Astrocyte (in vitro differentiated cells and primary cell): Measurements from ENCODE around the gene INO80E. TPM values are rescaled to one million over a fixed set of nuclear protein-coding genes. Genes with fewer than 3 reads are reported as not detected.
"Not testable (repeated sequence)": the region's sequence is repeated elsewhere in the genome, so short reads cannot be mapped to it uniquely, and the experiment has no call there.

Experiments
- DNase-seq: peaks from one replicate; pipeline ENCODE4 v3.0.0-alpha.2; 2010; ENCODE audit warnings: low read depth
- FAIRE-seq: peaks from 2 replicates; lab custom pipeline; 2011; peaks lifted over from hg19 to GRCh38; lab: Jason Lieb, UNC
- H2AFZ ChIP-seq: 2 replicates; pipeline ENCODE4 v1.6.0; 2012; ENCODE audit warnings: low read depth, low read length, inconsistent platforms
- H3K27ac ChIP-seq: 2 replicates; pipeline ENCODE4 v1.5.1; 2011; ENCODE audit warnings: low read depth, low read length, inconsistent platforms
- H3K27me3 ChIP-seq: 2 replicates; pipeline ENCODE4 v1.6.0; 2011; ENCODE audit warnings: low read length, inconsistent platforms; ENCODE audit not compliant: insufficient read depth
- H3K36me3 ChIP-seq: 2 replicates; pipeline ENCODE4 v1.5.1; 2011; ENCODE audit warnings: low read length, inconsistent platforms; ENCODE audit not compliant: insufficient read depth
- H3K4me1 ChIP-seq: 2 replicates; pipeline ENCODE4 v1.5.1; 2011; ENCODE audit warnings: low read length, inconsistent platforms; ENCODE audit not compliant: insufficient read depth
- H3K4me2 ChIP-seq: 2 replicates; pipeline ENCODE4 v1.6.0; 2012; ENCODE audit warnings: low read length, inconsistent platforms
- H3K4me3 ChIP-seq: 2 replicates; pipeline ENCODE4 v1.5.1; 2011; ENCODE audit warnings: low read depth, mild to moderate bottlenecking, low read length, inconsistent platforms; ENCODE audit not compliant: insufficient read depth
- H3K79me2 ChIP-seq: 2 replicates; pipeline ENCODE4 v1.6.0; 2012; ENCODE audit warnings: mild to moderate bottlenecking, low read length, inconsistent platforms; ENCODE audit not compliant: insufficient read depth
- H3K9ac ChIP-seq: 2 replicates; pipeline ENCODE4 v1.6.0; 2012; ENCODE audit warnings: mild to moderate bottlenecking, low read length, inconsistent platforms
- H3K9me3 ChIP-seq: 2 replicates; pipeline ENCODE4 v1.5.1; 2012; ENCODE audit warnings: low read depth, mild to moderate bottlenecking, low read length, inconsistent platforms; ENCODE audit not compliant: insufficient read depth
- H4K20me1 ChIP-seq: 2 replicates; pipeline ENCODE4 v1.6.0; 2012; ENCODE audit warnings: low read length, inconsistent platforms; ENCODE audit not compliant: insufficient read depth
- H3K27ac Mint-ChIP-seq: one replicate; pipeline ENCODE4 v1.8.0; 2021; ENCODE audit warnings: mild to moderate bottlenecking, mixed read lengths; ENCODE audit not compliant: unreplicated experiment
- H3K27me3 Mint-ChIP-seq: one replicate; pipeline ENCODE4 v1.8.0; 2021; ENCODE audit warnings: low read depth, mixed read lengths; ENCODE audit not compliant: unreplicated experiment
- H3K36me3 Mint-ChIP-seq: one replicate; pipeline ENCODE4 v1.8.0; 2021; ENCODE audit warnings: low read depth, mixed read lengths; ENCODE audit not compliant: unreplicated experiment
- H3K4me1 Mint-ChIP-seq: one replicate; pipeline ENCODE4 v1.8.0; 2021; ENCODE audit warnings: low read depth, mixed read lengths; ENCODE audit not compliant: unreplicated experiment
- H3K4me3 Mint-ChIP-seq: one replicate; pipeline ENCODE4 v1.8.0; 2021; ENCODE audit warnings: mild to moderate bottlenecking, moderate library complexity, mixed read lengths; ENCODE audit not compliant: unreplicated experiment
- H3K9me3 Mint-ChIP-seq: one replicate; pipeline ENCODE4 v1.8.0; 2021; ENCODE audit warnings: mild to moderate bottlenecking, mixed read lengths; ENCODE audit not compliant: unreplicated experiment
- EZH2 ChIP-seq: IDR thresholded peaks from 2 replicates; pipeline ENCODE4 v1.6.1; 2012; ENCODE audit warnings: mild to moderate bottlenecking, low read length, inconsistent platforms; ENCODE audit not compliant: insufficient read depth
- total RNA-seq: library from RNA; stranded (reverse); gene quantifications from 2 replicates; pipeline ENCODE4 v1.2.1, GENCODE V29; 2021
- TF ChIP-seq, protein P1 (sequence below): IDR thresholded peaks from 2 replicates; pipeline ENCODE4 v1.5.1; 2011; ENCODE audit warnings: low read depth, mild to moderate bottlenecking, inconsistent platforms, low read length, moderate library complexity; ENCODE audit not compliant: insufficient read depth

Gene INO80E
- total RNA-seq, 1 donor from 2014 or later, result 58.5 TPM

DNA sequence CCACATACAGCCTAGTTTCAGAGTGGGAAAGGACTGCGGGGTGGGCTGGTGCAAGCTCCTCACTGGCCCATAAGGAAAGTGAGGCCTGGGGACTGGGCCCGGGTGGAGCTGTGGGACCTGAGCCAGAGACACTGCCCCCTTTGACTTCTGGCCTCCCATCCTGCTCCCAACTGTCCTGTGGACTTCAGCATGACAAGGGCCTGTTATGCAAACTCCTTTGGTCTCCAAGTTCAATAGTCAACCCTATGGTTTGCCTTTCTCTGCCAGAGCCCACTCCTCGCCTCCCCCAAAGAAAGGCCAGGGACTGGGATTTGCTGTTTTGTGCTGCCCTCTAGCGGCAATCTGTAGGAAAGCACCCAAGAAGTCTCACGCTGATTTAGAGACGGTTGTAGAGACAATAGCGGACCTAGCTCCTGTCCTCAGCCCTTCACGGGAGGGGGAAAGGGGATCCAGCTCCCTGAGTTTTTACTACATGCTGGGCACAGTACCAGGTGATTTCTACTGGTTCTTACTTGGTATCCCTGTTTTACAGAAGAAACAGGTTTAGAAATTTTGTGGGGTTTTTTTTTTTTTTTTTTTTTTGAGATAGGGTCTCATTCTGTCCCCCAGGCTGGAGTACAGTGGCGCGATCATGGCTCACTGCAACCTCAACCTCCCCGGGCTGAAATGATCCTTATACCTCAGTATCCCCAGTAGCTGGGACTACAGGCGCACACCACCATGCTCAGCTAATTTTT is 36.2 kb downstream of the INO80E start:
- peaks cover 3% of the 10 kb centered on the region for H3K36me3 Mint-ChIP-seq
- TF ChIP-seq, protein P1, sequence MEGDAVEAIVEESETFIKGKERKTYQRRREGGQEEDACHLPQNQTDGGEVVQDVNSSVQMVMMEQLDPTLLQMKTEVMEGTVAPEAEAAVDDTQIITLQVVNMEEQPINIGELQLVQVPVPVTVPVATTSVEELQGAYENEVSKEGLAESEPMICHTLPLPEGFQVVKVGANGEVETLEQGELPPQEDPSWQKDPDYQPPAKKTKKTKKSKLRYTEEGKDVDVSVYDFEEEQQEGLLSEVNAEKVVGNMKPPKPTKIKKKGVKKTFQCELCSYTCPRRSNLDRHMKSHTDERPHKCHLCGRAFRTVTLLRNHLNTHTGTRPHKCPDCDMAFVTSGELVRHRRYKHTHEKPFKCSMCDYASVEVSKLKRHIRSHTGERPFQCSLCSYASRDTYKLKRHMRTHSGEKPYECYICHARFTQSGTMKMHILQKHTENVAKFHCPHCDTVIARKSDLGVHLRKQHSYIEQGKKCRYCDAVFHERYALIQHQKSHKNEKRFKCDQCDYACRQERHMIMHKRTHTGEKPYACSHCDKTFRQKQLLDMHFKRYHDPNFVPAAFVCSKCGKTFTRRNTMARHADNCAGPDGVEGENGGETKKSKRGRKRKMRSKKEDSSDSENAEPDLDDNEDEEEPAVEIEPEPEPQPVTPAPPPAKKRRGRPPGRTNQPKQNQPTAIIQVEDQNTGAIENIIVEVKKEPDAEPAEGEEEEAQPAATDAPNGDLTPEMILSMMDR, result peak; percentile 78
- no peak for TF ChIP-seq EZH2
- no peak overlapping the region for H3K4me3 ChIP-seq
- H3K27me3 ChIP-seq, result peaks cover 35% of the 10 kb centered on the region
- no peaks in the 10 kb centered on the region for H3K36me3 ChIP-seq
- H3K4me1 ChIP-seq, result peaks cover 5% of the 10 kb centered on the region
- H3K27ac Mint-ChIP-seq, result no peak overlapping the region
- H3K9me3 Mint-ChIP-seq, result peaks cover 3% of the 10 kb centered on the region
- peak overlapping the region; percentile 70 for H3K4me3 Mint-ChIP-seq
- no peaks in the 10 kb centered on the region for H3K9me3 ChIP-seq
- H3K27ac ChIP-seq, result no peak overlapping the region
- H3K79me2 ChIP-seq, result no peaks in the 10 kb centered on the region
- no peak overlapping the region for H3K9ac ChIP-seq
- peaks cover 8% of the 10 kb centered on the region for H4K20me1 ChIP-seq
- H2AFZ ChIP-seq, result no peak overlapping the region
- peaks cover 52% of the 10 kb centered on the region for H3K27me3 Mint-ChIP-seq
- FAIRE-seq, result no peak
- DNase-seq, result peak; percentile 17
- H3K4me2 ChIP-seq, result no peak overlapping the region
- peaks cover 4% of the 10 kb centered on the region for H3K4me1 Mint-ChIP-seq

- H3K4me3 ChIP-seq, result no peak overlapping the region
- H3K27ac ChIP-seq, result no peak overlapping the region
- peaks cover 42% of the 10 kb centered on the region for H3K27me3 Mint-ChIP-seq
- DNase-seq, result peak; percentile 19
- H3K79me2 ChIP-seq, result no peaks in the 10 kb centered on the region
- H3K36me3 Mint-ChIP-seq, result peaks cover 3% of the 10 kb centered on the region
- no peak overlapping the region for H3K4me2 ChIP-seq
- no peak overlapping the region for H3K4me3 Mint-ChIP-seq
- peaks cover 5% of the 10 kb centered on the region for H3K4me1 ChIP-seq
- H3K27ac Mint-ChIP-seq, result no peak overlapping the region
- H2AFZ ChIP-seq, result no peak overlapping the region
- TF ChIP-seq, protein P1, result no peak
- TF ChIP-seq EZH2, result no peak
- peaks cover 8% of the 10 kb centered on the region for H4K20me1 ChIP-seq
- H3K36me3 ChIP-seq, result no peaks in the 10 kb centered on the region
- H3K9me3 Mint-ChIP-seq, result no peaks in the 10 kb centered on the region
- no peak overlapping the region for H3K9ac ChIP-seq
- H3K4me1 Mint-ChIP-seq, result peaks cover 4% of the 10 kb centered on the region
- H3K9me3 ChIP-seq, result no peaks in the 10 kb centered on the region
- peaks cover 31% of the 10 kb centered on the region for H3K27me3 ChIP-seq
- FAIRE-seq, result no peak
Observed at GRCh38 chr16:30033270-30033669, 37.2 kb downstream of the INO80E start.

- Histone ChIP-seq H3K9ac (no peak overlapping the region), H3K4me2 (no peak overlapping the region), H3K4me3 (no peak overlapping the region), H3K27ac (no peak overlapping the region), H3K36me3 (no peaks in the 10 kb centered on the region), H2AFZ (no peak overlapping the region), H3K4me1 (no peaks in the 10 kb centered on the region), H3K9me3 (no peaks in the 10 kb centered on the region), H3K79me2 (no peaks in the 10 kb centered on the region), H3K27me3 (peaks cover 2% of the 10 kb centered on the region), H4K20me1 (no peaks in the 10 kb centered on the region)
- H3K4me3 Mint-ChIP-seq, result no peak overlapping the region
- peaks cover 21% of the 10 kb centered on the region for H3K27me3 Mint-ChIP-seq
- no peaks in the 10 kb centered on the region for H3K4me1 Mint-ChIP-seq
- peaks cover 3% of the 10 kb centered on the region for H3K36me3 Mint-ChIP-seq
- FAIRE-seq (no peak), DNase-seq (no peak)
- H3K27ac Mint-ChIP-seq, result no peak overlapping the region
- no peaks in the 10 kb centered on the region for H3K9me3 Mint-ChIP-seq
- TF ChIP-seq, protein P1, result no peak
- TF ChIP-seq EZH2, result no peak
Observed at GRCh38 chr16:30040221-30040620, 44.2 kb downstream of the INO80E start.

GRCh38 chr16:30040690-30041089 is 44.6 kb downstream of the INO80E start:
- H3K36me3 ChIP-seq, DNase-seq, H3K9ac ChIP-seq, H3K9me3 ChIP-seq, H3K4me2 ChIP-seq, H3K27me3 ChIP-seq, H4K20me1 ChIP-seq, H3K9me3 Mint-ChIP-seq, H3K4me1 ChIP-seq, H3K4me3 ChIP-seq, H3K36me3 Mint-ChIP-seq, H3K79me2 ChIP-seq, FAIRE-seq, H2AFZ ChIP-seq, H3K4me3 Mint-ChIP-seq, H3K4me1 Mint-ChIP-seq, H3K27ac Mint-ChIP-seq, H3K27ac ChIP-seq: not testable (repeated sequence)
- H3K27me3 Mint-ChIP-seq, result peaks cover 18% of the 10 kb centered on the region
